ENCODE results near the gene TMEM266. TPM values are rescaled to one million over a fixed set of nuclear protein-coding genes. Genes with fewer than 3 reads are reported as not detected.

Gene TMEM266
- total RNA-seq, 5 donors from 2014 or later (not counting 1 experiment from before 2014, with no cell fraction given), result 0.16 TPM; not detected in 4

- H3K27ac Mint-ChIP-seq, result no peak overlapping the region
- ATAC-seq (replicated peaks in 1 of 4) (no peak), DNase-seq (no peak)
- POLR2A ChIA-PET, result no interaction called here
- Histone ChIP-seq H3K36me3 (ENCODE audit: control insufficient read depth in 2 of 2, extremely low read depth in 1 of 2, insufficient read depth in 1 of 2, low read length in 1 of 2) (no peaks in the 10 kb centered on the region), H3K27me3 (replicated peaks in 1 of 2; ENCODE audit: control insufficient read depth in 2 of 2, extremely low read depth in 1 of 2, insufficient read depth in 2 of 2, low read length in 1 of 2) (peaks cover 0 to 61% of the 10 kb centered on the region in 2 experiments), H3K27ac (ENCODE audit: low read length) (no peak overlapping the region), H3K9me3 (no peaks in the 10 kb centered on the region), H3K4me3 (ENCODE audit: control insufficient read depth in 1 of 2, extremely low read depth in 1 of 2, low read length in 1 of 2) (no peak overlapping the region), H3K4me1 (ENCODE audit: control insufficient read depth in 1 of 2, extremely low read depth in 1 of 2, insufficient read depth in 2 of 2, low read length in 2 of 2) (no peaks in the 10 kb centered on the region)
- CTCF ChIA-PET, result no interaction called here
- H3K9me3 Mint-ChIP-seq, result no peaks in the 10 kb centered on the region
- 86% methylated on average over 8 of the region's 8 CpGs for WGBS (ENCODE audit: insufficient coverage)
- no peak overlapping the region for H3K4me3 Mint-ChIP-seq
- peaks cover 20 to 26% of the 10 kb centered on the region in 2 donors for H3K27me3 Mint-ChIP-seq
- H3K4me1 Mint-ChIP-seq, result no peaks in the 10 kb centered on the region
- no peaks in the 10 kb centered on the region for H3K36me3 Mint-ChIP-seq
Measured at GRCh38 chr15:76175442-76175841, 115.7 kb downstream of the TMEM266 start.

- no peaks in the 10 kb centered on the region for H3K4me1 Mint-ChIP-seq
- Histone ChIP-seq H3K4me3 (ENCODE audit: control insufficient read depth in 1 of 2, extremely low read depth in 1 of 2, low read length in 1 of 2) (no peak overlapping the region), H3K9me3 (no peaks in the 10 kb centered on the region), H3K4me1 (ENCODE audit: control insufficient read depth in 1 of 2, extremely low read depth in 1 of 2, insufficient read depth in 2 of 2, low read length in 2 of 2) (peaks cover 0 to 2% of the 10 kb centered on the region in 2 experiments), H3K27ac (ENCODE audit: low read length) (no peak overlapping the region), H3K27me3 (replicated peaks in 1 of 2; ENCODE audit: control insufficient read depth in 2 of 2, extremely low read depth in 1 of 2, insufficient read depth in 2 of 2, low read length in 1 of 2) (peaks cover 0 to 65% of the 10 kb centered on the region in 2 experiments), H3K36me3 (ENCODE audit: control insufficient read depth in 2 of 2, extremely low read depth in 1 of 2, insufficient read depth in 1 of 2, low read length in 1 of 2) (no peaks in the 10 kb centered on the region)
- 97% methylated on average over 6 of the region's 10 CpGs for WGBS (ENCODE audit: insufficient coverage)
- ChIA-PET CTCF (no interaction called here), POLR2A (no interaction called here)
- no peak overlapping the region for H3K27ac Mint-ChIP-seq
- ATAC-seq (replicated peaks in 1 of 4), result peak in 1 of 4 experiments; percentile 19
- H3K9me3 Mint-ChIP-seq, result no peaks in the 10 kb centered on the region
- no peak for DNase-seq
- H3K36me3 Mint-ChIP-seq, result no peaks in the 10 kb centered on the region
- H3K4me3 Mint-ChIP-seq, result no peak overlapping the region
- peaks cover 24 to 26% of the 10 kb centered on the region in 2 donors for H3K27me3 Mint-ChIP-seq
Measured at GRCh38 chr15:76176059-76176458, 116.3 kb downstream of the TMEM266 start.

DNA sequence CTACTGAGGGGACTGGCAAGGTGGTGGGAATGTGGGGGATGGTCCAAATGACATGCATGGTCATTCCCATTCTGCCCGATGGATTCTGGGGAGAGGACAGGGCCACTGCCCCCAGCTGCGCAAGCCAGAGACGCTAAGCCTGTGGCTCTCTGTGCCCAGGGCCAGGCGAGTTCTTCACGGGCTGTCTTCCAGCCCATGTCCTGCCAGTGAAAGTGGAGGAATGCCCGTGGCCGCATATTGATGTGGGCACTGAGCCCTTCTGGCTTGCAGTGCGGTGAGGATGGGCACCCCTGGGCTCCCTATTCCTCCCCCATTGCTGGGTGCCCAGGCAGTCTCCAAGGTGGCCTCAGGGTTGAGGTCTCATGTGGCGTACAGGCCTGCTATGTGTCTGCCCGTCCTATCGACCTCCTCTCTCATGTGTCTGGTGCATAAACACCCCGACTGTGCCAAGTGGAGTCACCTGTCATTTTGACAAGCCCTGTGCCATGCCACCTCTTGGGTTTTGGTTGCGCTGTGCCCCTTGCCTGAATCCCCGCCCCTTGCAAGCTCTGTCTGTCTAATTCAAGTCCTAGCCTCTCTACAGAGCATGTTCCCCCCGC is 116.8 kb downstream of the TMEM266 start:
- DNase-seq (no peak), ATAC-seq (replicated peaks in 1 of 4) (no peak)
- Mint-ChIP-seq H3K4me1 (peaks cover 5% of the 10 kb centered on the region in 3 donors), H3K27ac (no peak overlapping the region), H3K9me3 (no peaks in the 10 kb centered on the region), H3K36me3 (no peaks in the 10 kb centered on the region), H3K4me3 (no peak overlapping the region), H3K27me3 (peaks cover 29 to 31% of the 10 kb centered on the region in 2 donors)
- WGBS (ENCODE audit: insufficient coverage), result 86% methylated on average over 15 of the region's 15 CpGs
- Histone ChIP-seq H3K9me3 (no peaks in the 10 kb centered on the region), H3K27me3 (replicated peaks in 1 of 2; ENCODE audit: control insufficient read depth in 2 of 2, extremely low read depth in 1 of 2, insufficient read depth in 2 of 2, low read length in 1 of 2) (peaks cover 0 to 64% of the 10 kb centered on the region in 2 experiments), H3K36me3 (ENCODE audit: control insufficient read depth in 2 of 2, extremely low read depth in 1 of 2, insufficient read depth in 1 of 2, low read length in 1 of 2) (no peaks in the 10 kb centered on the region), H3K27ac (ENCODE audit: low read length) (no peak overlapping the region), H3K4me3 (ENCODE audit: control insufficient read depth in 1 of 2, extremely low read depth in 1 of 2, low read length in 1 of 2) (no peak overlapping the region), H3K4me1 (ENCODE audit: control insufficient read depth in 1 of 2, extremely low read depth in 1 of 2, insufficient read depth in 2 of 2, low read length in 2 of 2) (peaks cover 0 to 6% of the 10 kb centered on the region in 2 experiments)
- ChIA-PET CTCF (no interaction called here), POLR2A (no interaction called here)

DNA sequence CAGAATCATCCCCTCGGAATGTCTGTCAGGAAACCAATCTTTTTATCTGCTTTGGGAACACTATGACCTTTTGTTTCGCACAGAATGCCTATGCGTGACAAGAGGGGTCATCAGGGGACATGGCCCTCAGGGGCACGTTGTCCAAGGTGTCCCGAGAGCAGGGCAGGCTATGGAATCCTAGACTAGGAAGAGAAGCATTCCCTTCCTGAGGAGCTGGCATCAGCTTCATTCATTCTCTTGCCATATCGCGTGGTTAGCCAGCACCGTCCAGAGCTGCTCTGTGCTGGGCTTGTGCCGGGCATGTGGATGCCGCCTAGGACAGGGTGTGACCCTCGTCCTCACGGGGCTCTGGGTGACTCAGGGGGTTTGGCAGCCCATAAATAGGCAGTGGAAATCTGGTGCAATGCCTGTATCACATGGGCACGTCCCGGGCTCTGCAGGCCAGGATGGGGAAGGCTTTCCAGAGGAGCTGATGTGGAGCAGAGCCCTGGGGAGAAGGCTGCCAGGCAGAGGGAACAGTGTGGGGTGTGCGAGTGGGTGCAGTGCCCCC is 117.8 kb downstream of the TMEM266 start:
- Histone ChIP-seq H3K27ac (ENCODE audit: low read length) (no peak overlapping the region), H3K27me3 (replicated peaks in 1 of 2; ENCODE audit: control insufficient read depth in 2 of 2, extremely low read depth in 1 of 2, insufficient read depth in 2 of 2, low read length in 1 of 2) (peaks cover 0 to 59% of the 10 kb centered on the region in 2 experiments), H3K4me3 (ENCODE audit: control insufficient read depth in 1 of 2, extremely low read depth in 1 of 2, low read length in 1 of 2) (no peak overlapping the region), H3K9me3 (no peaks in the 10 kb centered on the region), H3K36me3 (ENCODE audit: control insufficient read depth in 2 of 2, extremely low read depth in 1 of 2, insufficient read depth in 1 of 2, low read length in 1 of 2) (no peaks in the 10 kb centered on the region), H3K4me1 (ENCODE audit: control insufficient read depth in 1 of 2, extremely low read depth in 1 of 2, insufficient read depth in 2 of 2, low read length in 2 of 2) (peaks cover 0 to 6% of the 10 kb centered on the region in 2 experiments)
- DNase-seq, result no peak
- no peaks in the 10 kb centered on the region for H3K36me3 Mint-ChIP-seq
- H3K4me1 Mint-ChIP-seq, result peaks cover 8 to 10% (median 9%) of the 10 kb centered on the region in 3 donors
- ChIA-PET POLR2A (no interaction called here), CTCF (no interaction called here)
- peaks cover 35 to 36% of the 10 kb centered on the region in 2 donors for H3K27me3 Mint-ChIP-seq
- no peak overlapping the region for H3K4me3 Mint-ChIP-seq
- no peak for ATAC-seq (replicated peaks in 1 of 4)
- 79% methylated on average over 15 of the region's 15 CpGs for WGBS (ENCODE audit: insufficient coverage)
- H3K27ac Mint-ChIP-seq, result no peak overlapping the region
- H3K9me3 Mint-ChIP-seq, result no peaks in the 10 kb centered on the region

DNA sequence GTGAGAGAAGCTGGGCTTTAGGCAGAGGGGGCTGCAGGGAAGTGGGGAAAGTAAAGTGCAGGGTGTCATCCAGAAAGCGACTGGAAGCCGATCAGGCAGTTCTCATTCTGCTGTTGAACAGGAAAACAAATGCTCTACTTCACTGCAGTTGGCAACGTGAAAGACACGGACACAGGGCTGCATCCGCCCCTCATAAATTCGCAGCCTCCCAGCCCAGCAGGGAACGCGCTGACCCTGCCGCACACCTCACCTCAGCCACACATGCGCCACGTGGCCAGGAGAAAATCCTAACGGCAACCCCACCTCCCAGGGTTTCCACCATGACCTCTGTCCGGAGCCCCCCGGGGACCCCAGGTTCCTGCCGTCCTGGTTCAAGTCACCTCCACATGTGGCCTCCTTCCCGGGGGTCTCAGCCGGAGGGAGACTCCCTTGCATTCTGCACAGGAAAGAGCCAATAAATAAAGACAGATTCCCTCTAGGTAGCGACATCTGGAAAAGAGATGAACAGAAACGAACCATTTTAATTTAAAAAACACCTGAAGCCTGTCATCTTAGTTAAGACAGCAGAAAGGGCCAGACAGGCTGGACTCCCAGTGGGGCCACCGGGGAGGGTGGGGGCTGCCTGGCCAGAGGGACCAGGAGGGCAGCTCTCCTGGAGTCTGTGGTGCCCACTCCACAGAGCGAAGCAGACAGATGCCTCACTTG is 118.7 kb downstream of the TMEM266 start:
- POLR2A ChIA-PET, result no interaction called here
- no peak overlapping the region for H3K27ac Mint-ChIP-seq
- H3K27me3 Mint-ChIP-seq, result peaks cover 30 to 32% of the 10 kb centered on the region in 2 donors

DNA sequence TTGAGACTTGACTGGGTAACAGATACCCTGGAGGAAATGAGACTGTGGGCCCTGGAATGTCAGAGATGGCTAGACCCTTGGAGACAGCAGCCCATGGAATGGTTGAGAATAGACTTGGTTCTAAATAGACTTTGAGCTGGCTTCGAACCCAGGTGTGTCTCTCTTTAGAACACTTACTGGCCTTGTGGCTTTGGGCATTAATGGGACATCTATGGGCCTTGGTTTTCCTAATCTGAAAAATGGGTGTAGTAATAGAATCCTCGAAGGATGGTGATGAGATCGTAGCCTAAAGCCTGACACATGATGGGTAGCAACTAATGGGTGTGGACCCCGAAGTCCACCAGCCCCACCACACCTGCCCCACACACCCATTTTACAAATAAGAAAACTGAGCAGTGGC is 119.2 kb downstream of the TMEM266 start:
- H3K27ac Mint-ChIP-seq, result no peak overlapping the region
- H3K4me3 Mint-ChIP-seq, result no peak overlapping the region
- Histone ChIP-seq H3K36me3 (ENCODE audit: control insufficient read depth in 2 of 2, extremely low read depth in 1 of 2, insufficient read depth in 1 of 2, low read length in 1 of 2) (no peaks in the 10 kb centered on the region), H3K27ac (ENCODE audit: low read length) (no peak overlapping the region), H3K27me3 (replicated peaks in 1 of 2; ENCODE audit: control insufficient read depth in 2 of 2, extremely low read depth in 1 of 2, insufficient read depth in 2 of 2, low read length in 1 of 2) (peaks cover 0 to 55% of the 10 kb centered on the region in 2 experiments), H3K9me3 (no peaks in the 10 kb centered on the region), H3K4me1 (ENCODE audit: control insufficient read depth in 1 of 2, extremely low read depth in 1 of 2, insufficient read depth in 2 of 2, low read length in 2 of 2) (peaks cover 0 to 6% of the 10 kb centered on the region in 2 experiments), H3K4me3 (ENCODE audit: control insufficient read depth in 1 of 2, extremely low read depth in 1 of 2, low read length in 1 of 2) (no peak overlapping the region)
- H3K27me3 Mint-ChIP-seq, result peaks cover 30 to 35% of the 10 kb centered on the region in 2 donors
- no peak for DNase-seq
- 71% methylated on average over 1 of the region's 4 CpGs for WGBS (ENCODE audit: insufficient coverage)
- H3K4me1 Mint-ChIP-seq, result peaks cover 8 to 10% (median 9%) of the 10 kb centered on the region in 3 donors
- H3K9me3 Mint-ChIP-seq, result no peaks in the 10 kb centered on the region
- ChIA-PET CTCF (no interaction called here), POLR2A (no interaction called here)
- H3K36me3 Mint-ChIP-seq, result no peaks in the 10 kb centered on the region
- no peak for ATAC-seq (replicated peaks in 1 of 4)

More for the DNA sequence above, 118.7 kb downstream of the TMEM266 start:
- no peaks in the 10 kb centered on the region for H3K9me3 ChIP-seq
- H3K36me3 ChIP-seq (ENCODE audit: control insufficient read depth in 2 of 2, extremely low read depth in 1 of 2, insufficient read depth in 1 of 2, low read length in 1 of 2), result no peaks in the 10 kb centered on the region
- H3K4me3 ChIP-seq (ENCODE audit: control insufficient read depth in 1 of 2, extremely low read depth in 1 of 2, low read length in 1 of 2), result no peak overlapping the region
- Mint-ChIP-seq H3K9me3 (no peaks in the 10 kb centered on the region), H3K4me1 (peaks cover 8 to 10% (median 9%) of the 10 kb centered on the region in 3 donors), H3K36me3 (no peaks in the 10 kb centered on the region), H3K4me3 (no peak overlapping the region)
- DNase-seq (no peak), ATAC-seq (replicated peaks in 1 of 4) (no peak)
- CTCF ChIA-PET, result no interaction called here
- H3K4me1 ChIP-seq (ENCODE audit: control insufficient read depth in 1 of 2, extremely low read depth in 1 of 2, insufficient read depth in 2 of 2, low read length in 2 of 2), result peaks cover 0 to 6% of the 10 kb centered on the region in 2 experiments
- 63% methylated on average over 18 of the region's 21 CpGs for WGBS (ENCODE audit: insufficient coverage)
- peaks cover 0 to 54% of the 10 kb centered on the region in 2 experiments for H3K27me3 ChIP-seq (replicated peaks in 1 of 2; ENCODE audit: control insufficient read depth in 2 of 2, extremely low read depth in 1 of 2, insufficient read depth in 2 of 2, low read length in 1 of 2)
- H3K27ac ChIP-seq (ENCODE audit: low read length), result no peak overlapping the region
